GM18505 (cell line): Measurements from ENCODE around the gene C1orf56.

ENCODE experiments used
- ATAC-seq: cut with Tn5 transposase; IDR thresholded peaks from one replicate; pipeline ENCODE4 v1.9.1; 2021; ENCODE audit not compliant: unreplicated experiment
- POLR2A ChIP-seq: IDR thresholded peaks from 4 replicates; pipeline ENCODE4 v1.6.1; 2011; ENCODE audit warnings: borderline replicate concordance; ENCODE audit not compliant: insufficient read depth, insufficient read length; ENCODE audit errors: extremely low read depth

Gene C1orf56

DNA sequence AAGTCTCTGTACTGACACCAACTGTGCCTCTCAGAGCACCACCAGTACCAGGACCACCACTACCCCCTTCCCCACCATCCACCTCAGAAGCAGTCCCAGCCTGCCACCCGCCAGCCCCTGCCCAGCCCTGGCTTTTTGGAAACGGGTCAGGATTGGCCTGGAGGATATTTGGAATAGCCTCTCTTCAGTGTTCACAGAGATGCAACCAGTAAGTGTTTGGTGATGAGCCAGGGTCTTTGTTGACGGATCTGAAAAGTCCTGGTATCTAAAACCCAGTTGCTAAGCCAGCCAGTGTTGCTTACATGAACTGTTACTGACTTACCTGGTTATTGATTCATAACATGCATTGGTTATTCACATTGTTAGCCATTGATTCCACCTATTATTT, 1.1 kb downstream of the C1orf56 start:
- no peak for TF ChIP-seq POLR2A
- no peak for ATAC-seq

DNA sequence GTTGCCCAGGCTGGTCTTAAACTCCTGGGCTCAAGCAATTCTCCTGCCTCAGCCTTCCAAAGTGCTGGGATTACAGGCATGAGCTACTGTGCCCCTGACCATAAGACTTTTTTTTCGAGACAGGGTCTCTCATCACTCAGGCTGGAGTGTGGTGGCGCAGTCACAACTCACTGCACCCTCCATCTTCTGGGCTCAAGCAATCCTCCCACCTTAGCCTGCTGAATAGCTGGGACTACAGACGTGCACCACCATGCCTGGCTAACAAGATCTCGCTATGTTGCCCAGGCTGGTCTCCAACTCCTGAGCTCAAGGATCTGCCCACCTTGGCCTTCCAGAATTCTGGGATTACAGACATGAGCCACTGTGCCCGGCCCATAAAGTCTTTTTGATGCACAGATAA, 1.9 kb downstream of the C1orf56 start:
- no peak for ATAC-seq
- TF ChIP-seq POLR2A: no peak

DNA sequence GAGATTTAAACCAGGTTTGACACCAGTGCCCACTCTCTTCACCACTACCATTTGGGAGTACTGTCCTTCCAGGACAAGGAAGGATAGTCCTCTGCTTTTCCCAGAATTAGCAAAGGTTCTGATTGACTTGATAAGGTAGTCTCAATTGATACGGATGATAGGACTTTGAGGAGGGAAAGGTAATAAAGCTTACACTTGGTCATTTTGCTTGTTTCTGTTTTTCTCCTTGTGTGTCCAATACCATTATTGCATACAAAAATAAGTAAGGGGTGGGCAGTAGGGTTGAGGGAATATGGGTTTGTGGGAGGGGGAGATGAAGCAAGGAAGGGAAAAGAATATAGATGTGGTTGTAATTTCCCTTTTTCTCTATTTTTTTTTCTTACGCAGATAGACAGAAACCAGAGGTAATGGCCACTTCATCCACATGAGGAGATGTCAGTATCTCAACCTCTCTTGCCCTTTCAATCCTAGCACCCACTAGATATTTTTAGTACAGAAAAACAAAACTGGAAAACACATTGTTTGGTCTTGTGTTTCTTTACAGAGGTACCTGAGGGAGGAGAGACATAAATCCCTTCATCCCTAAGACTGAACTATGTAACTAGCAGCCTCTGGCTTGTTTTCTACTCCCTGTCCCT, 2.6 kb downstream of the C1orf56 start:
- no peak for TF ChIP-seq POLR2A
- no peak for ATAC-seq

DNA sequence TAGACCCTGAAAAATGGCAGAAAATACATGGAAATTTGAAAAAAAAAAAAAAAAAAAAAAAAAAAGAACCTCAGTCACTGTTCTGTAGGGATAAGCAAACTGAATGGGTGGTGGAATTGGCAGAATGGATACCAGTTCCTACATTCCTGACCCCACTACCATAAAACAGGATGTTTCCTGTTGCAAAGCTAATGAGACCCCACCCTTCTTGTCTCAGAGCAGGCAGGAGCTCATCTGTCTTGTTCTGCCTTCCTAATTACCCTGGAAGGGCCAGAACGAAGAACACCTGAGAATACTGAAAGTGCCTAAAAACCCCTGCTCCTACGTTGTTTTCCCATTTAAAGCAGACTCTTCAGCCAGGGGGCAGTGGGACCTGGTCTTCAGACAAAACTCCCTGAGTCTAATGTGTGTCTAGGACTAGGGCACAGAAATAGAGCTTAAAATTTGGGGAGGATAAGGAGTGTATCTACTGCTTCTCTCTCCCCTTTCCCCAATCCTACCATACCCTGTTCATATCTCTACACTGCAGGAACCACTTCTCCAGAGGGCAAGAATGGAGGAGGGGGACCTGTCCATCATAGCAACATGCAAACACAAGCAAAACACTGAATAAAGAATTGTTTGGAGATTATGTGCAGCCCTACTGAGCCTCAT, 3.9 kb downstream of the C1orf56 start:
- ATAC-seq: no peak
- peak; percentile 13 for TF ChIP-seq POLR2A

DNA sequence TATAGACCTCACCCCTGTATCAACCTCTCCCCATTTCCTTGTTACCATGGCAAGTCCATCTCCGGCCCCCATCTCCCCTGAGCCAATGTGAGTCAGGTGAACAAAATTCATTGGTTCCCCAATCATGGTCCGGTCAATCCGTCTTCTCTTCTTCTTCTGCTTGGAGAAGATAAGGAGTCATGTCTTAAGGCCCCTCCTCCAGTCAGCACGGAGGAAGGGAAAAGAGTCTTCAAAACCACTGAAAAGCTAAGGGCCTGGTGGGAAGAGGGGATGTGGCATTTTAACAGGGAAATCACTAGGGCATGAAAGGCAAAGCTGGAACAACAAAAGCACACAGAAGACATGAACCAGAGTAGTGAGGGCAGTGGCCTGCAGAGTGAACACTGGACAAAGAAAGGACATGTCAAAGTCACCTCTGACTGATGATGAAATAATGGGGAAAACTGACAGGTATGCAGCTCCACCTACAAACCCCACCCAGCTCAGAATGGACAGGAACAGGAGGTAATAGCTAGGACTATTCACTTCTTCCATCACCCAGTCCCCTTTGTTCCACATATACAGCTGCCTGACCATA, 7.5 kb downstream of the C1orf56 start:
- TF ChIP-seq POLR2A: no peak
- no peak for ATAC-seq

DNA sequence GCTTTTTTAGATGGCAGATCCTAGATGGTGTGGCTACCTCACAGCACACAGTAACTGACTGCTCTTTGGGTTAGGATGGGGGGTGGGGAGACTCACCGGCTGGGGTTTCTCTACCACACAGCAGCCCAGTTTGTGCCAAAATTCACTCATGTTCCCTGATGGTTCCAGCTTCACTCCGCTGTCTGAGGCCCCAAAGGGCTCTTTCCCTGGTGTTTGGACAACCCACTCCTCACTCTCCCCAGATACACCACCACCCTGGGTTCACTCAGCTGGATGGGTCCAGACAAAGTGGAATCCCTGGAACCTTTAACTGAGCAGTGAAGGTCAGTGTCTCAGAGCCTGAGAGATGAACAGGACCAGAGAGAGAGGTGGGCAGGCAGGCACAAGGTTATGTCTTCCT, 8.0 kb downstream of the C1orf56 start:
- ATAC-seq: no peak
- no peak for TF ChIP-seq POLR2A

DNA sequence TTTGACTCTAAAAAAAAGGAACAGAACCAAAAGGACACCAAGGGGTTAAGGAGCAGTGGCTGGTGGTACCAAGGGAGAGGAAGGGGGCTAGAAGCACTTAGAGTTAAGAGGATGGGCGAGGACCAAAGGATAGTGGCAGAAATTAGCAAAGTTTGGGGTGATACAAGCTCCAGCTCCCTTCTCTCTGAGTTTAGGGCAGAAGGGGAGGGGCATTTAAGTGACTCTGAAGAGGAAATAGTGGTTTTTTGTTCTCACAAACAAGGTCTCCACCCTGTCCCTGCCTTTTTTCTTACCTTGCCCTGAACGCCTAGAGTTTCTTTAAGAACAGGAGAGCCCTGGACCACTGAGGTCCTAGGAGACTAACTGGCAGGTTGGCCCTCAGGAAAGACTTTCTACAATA, 8.6 kb downstream of the C1orf56 start:
- no peak for ATAC-seq
- TF ChIP-seq POLR2A: no peak

DNA sequence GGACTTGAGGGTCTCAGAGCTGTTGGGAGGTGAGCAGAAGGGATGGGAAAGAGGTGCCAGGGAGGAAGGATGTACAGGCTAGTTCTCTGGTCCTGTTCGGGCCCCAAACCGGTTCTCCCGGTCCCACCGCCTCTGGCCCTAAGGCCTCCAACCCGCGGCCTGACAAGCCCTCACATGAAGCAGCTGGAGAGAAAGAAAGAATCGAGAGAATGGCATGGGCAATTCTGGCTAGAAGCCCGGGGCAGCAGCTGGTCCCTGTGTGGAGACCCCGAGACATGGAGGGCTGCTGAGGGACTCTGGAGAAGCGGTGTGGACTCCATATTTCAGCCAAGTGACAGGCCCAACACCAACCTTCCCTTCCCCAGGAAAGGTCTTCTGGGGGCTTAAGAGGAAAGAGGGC, 11.1 kb downstream of the C1orf56 start:
- ATAC-seq: no peak
- TF ChIP-seq POLR2A: no peak

DNA sequence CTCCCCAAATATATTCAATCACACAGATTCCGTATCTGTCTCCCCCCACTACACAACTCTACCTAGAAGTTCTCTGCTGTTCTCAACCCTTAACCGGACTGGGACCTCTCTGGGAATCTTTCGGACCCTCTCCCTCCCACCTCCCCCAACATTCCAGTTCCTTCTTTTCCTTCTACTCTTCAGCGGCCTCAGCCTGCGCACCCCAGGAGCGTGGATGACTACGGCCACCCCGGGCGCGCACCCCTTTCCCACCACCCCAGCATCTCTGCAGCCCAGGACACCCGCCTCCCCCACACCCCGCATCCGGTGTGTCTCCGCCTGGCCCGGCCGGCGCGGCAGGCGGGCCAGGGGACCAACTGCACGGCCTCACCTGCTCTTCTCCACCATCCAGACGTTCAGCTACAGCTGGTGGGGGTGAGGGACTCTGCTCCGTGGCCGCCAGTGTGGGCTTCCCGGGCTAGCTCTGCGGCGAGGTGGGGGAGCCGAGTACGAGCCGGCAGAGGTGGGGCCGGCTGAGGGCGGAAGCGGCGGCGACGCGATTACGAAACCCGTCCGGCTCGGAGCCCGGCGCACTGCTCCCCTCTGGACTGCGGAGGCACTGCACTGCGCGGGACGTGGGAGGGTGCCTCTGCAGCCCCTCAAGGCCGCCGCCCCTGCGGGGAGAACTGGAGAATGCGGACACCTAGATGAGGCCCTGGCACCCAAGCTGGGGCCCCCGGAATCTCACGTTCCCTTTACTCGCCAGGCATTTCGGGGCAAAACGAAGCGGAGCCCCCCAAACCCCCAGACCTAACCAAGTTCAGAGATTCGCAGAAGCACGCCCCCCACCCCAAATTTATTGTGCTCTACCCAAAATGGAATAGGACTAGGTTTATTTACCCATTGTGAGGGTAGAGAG, 11.8 kb downstream of the C1orf56 start, which contains the start of gene CDC42SE1:
Gene CDC42SE1, minus strand, starts transcription at position 514 of the 898 bp plus-strand sequence. CDS start 3,892 bp downstream, outside the sequence.
- peak; percentile 91 for TF ChIP-seq POLR2A
- peak; percentile 73 for ATAC-seq

DNA sequence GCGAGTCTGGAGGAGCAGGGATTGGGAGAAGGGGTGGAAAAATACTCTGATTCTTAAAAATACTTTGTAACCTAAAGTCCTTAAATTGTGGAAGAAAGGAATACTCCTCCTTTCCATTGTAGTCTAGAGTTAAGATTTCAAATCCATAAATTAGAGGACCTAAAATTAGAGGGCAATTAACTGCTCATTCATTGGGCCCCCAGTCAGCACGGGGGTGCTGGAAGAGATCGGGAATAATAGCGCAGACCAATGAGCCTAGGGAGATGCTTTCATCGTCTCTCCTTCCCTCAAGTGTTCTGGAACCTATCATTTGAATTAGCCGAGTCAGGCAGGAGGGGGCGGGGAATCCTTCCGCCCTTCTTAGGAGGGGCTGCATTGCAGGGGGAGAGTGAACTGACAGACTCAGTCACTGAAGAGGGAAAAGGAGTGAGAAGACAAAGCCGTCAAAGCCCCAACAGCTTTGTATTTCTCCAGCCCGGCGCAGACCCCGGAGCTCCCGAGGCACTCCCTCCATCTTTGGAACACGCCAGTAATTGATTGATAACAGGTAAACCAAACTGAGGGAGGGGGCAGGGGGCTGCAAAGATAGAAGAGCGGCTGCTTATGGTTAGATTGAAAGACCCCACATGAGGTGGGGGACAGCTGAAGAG, 12.6 kb downstream of the C1orf56 start, which contains the start of gene MLLT11:
Gene MLLT11, plus strand, starts transcription at position 391 of the 650 bp plus-strand sequence. CDS start 6,828 bp downstream, outside the sequence.
- ATAC-seq: no peak
- no peak for TF ChIP-seq POLR2A

DNA sequence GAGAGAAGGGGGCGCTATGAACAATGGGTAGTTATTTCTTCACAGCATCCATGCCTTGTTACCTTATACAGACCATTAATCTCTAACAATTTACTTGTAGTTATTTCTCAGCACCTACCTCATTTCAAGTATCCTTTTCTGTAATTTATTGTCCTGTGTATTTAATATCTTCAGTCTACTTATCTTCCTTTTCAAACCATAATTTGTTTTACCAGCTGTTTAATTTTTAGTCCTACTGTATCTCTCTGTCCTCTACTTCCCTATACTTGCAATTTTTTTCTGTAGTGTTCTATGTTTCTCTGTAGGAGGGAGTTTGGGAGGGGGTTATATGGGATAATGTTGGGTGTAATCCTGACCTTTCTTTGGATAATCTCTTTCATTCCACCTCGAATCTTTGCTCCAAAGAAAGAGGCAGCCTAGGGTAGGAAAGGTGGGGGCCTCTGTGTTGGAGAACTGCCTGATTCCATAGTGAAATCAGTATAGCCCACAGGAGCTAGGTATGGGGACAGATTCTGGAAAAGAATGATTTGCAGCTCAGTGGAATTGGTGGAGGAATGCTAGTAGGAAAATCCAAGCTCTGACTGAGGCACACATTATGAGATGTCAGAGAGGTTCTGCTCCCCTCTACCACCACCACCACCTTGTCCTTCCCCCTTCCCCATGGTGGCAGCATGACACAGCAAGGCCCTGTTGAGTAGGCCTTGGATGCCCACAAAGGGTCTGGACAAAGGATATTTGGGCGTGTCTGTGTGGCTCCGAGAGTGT, 13.3 kb downstream of the C1orf56 start:
- ATAC-seq: no peak
- no peak for TF ChIP-seq POLR2A

DNA sequence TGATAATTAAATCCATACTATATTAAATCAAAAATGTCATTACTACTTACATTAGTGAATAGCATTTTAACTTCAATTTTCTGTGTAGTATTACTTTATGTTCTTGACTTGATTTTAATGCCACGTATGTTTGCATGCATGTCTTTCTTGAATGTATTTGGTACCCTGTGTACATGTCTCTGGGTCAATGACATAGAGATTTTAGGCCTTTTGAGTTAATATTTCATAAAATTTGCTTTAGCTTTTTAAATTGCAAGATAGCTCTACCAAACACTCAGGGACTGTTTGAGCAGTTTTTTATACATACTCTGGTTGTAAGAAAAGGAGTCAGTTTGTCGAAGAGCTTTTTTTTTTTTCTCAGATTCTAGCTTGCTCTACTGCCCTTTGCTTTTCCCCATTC, 14.2 kb downstream of the C1orf56 start:
- no peak for TF ChIP-seq POLR2A

DNA sequence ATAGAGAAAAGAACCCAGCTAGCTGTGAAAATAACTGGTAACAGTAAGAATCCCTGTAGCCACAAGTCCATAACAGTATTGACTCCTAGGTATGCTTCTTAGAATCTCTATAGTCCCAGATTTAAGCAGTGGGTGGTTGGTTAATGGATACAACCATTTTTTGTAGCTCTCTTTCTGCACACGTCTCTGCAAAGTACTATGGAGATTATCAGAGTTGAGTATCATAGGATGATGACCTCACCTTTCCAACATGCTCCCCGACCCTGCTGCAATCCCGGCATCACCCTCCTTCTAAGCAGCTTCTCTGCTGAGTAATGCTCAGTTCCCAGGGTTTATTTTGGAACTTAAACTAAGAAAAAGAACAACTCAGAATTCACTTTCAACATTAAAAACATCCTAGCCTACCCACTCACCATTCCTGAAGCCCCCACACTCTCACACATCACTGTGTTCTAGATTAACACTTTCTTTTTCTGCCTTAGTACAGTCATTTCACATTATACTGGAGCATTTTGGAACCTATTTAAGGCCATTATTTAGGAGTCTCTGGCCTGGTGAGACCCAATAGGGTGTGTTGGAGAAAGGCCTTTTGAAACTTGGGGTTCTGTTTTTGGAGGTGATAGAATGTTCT, 15.3 kb downstream of the C1orf56 start:
- ATAC-seq: no peak
- TF ChIP-seq POLR2A: no peak

More for the DNA sequence above, 14.2 kb downstream of the C1orf56 start:
- no peak for ATAC-seq
